HG02759 (cell line): ENCODE measurements around the gene KRT6B.

Experiments used
- ATAC-seq: cut with Tn5 transposase; IDR thresholded peaks from one replicate; pipeline ENCODE4 v1.9.1; 2021; ENCODE audit warnings: mild to moderate bottlenecking, moderate library complexity; ENCODE audit not compliant: unreplicated experiment

Gene KRT6B

DNA sequence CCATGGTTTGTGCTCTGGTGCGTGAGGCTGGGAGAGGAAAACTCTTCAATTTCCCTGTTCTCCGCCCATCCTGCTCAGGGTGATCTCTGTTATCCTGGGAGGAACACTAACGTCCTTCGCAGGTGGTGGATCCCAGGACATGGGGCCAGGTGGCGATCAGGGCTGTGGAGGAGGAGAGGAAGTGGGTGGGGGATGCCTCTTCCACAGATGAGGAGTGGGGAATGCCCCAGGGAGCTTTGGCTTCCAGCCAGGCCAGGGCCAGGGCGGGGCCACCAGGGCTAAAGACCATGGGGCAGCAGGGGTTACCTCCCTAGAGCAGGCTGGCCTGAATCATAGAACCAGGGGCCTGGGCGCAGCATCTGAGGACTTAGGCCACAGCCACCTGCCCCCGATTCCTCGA, 14.4 kb downstream of the KRT6B start:
- ATAC-seq: no peak

DNA sequence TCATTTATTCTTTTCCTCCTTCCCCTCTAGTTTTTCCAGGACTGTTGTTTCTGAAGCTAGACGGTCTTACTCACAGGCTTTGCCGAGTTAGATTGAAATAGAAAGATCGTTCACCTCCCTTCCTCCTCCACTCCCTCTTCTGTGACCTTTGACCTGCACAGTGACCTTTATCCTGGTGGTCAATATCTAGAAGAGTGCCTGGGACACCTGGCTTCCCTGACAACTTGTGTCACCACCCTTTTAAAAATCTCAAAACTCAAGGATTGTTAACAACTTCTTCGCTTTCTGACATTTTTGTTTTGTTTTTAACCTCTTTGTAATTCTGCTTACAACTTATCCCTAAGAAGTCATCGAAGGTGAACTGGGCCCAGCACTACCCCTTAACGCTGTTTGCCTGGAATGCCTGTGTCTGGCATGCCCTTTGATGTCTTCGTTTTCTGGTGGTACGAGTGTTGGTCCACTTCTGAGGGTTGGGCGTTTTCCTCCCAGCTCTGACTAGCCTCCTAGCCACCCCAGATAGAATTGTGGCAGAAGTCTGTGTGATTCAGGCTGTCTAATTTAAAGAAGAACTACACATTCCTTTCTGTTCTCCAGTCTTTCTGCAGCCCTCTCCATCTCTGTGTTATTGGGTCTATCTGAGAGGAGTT, 15.0 kb downstream of the KRT6B start:
- ATAC-seq: no peak

DNA sequence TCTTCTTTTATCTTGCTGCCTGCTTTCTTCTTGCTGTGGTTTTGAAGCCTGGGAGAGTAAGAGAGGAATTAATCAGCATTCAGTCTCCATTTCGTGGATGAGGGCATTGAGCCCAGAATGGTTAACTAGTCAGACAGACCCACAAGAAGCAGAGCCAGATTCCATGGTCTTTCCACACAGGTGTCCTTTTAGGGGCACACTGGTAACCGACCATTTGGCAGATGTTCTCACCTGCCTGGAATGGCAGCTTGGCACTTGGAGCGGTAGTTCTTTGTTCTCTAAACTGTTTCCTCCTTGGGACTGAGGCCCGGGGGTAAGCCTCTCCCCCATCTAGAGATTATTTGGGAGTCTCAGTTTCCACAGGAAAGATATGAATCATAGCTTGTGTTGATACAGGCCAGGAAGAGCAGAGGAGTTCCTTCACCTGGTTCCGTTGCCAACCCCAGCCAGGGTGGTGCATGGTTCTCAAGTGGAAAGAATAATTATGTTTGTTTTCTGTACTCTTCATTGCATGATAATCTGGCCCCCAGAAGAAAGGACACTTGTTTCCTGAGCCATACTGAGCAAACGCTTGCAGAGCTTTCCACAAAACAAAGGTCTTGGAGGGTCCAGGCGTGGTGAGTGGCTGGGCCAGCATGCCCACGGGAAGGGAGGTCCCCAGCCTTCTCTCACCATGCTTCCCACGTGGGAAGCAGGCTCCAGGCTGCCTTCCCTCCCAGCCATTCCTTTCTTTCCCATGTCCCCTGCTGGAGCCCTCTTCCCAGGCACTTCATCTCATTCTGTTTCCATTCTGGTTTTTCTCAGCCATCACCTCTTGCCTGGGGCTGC, 15.7 kb downstream of the KRT6B start:
- no peak for ATAC-seq

DNA sequence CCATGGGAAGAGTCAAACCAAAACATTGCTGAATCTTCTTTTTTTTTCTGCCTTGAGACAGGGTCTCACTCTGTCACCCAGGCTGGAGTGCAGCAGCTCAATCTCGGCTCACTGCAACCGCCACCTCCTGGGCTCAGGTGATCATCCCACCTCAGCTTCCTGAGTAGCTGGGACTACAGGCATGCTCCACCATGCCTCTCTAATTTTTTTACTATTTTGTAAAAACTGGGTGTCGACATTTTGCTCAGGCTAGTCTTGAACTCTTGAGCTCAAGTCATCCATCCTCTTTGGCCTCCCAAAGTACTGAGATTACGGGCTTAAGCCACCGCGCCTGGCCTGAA, 16.3 kb downstream of the KRT6B start:
- ATAC-seq: no peak

DNA sequence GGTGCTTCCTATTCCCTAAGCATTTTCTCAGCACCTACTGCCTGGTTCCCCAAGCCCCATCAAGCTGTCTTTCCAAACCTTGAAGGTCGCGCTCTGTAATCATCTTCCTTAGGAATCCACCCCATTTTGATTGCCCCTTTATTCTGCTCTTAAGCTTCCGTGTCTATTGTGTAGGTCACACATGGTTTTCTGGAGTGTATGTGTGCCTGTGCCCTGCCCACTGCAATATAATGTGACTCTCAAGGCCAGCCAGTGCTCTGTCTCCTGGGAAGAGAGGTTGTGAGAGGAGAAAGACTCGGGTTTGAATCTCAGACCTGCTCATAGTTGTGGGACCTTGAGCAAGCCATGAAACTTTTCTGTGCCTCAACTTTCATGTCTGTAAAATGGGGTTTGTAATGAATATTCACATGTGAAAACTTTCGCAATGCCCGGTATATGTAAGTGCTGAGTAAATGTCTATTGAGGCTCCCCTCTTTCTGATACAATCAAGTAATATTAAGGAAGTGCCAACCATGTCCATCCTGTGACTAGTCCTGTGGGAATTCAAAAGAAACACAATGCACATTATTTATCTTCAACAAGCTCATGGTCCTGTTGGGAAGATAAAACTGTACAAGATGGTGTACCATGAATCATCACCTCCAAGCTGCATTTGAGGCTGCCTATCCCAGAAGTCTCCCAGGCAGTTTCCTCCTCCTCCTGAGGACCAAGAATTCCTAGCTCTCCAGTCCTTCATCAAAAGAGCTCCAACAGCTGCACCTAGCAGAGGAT, 17.0 kb downstream of the KRT6B start:
- ATAC-seq: no peak

DNA sequence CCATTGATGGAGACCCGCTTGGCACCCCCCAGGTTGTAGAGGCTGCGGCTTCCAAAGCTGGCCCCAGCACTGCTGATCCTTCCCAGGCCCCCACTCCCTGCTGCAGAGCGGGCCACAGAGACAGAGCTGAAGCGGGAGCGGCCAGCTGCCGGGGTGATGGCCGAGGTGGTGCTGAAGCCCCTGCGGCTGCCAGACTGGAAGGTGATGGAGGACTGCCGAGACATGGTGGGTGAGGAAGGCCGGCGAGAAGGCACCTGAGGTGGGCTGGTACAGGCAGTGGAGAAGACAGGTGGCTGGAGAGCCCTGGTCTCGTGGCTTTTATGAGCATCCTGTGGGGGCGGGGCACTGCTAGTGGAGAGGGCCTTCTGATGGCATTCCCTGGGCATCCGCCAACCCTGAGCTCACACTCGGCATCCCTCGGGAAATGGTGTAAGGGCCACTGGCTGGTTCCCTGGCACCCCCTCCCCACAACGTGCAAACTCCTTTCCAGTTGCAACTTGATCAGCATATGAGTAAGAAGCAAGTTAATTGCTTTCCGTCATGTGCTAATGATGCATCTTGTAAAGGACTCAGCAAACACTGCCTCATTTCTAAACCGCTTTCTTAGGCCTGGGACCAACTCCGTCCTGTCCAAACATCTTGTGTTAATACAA, 17.7 kb downstream of the KRT6B start, which contains the start of gene KRT75:
TSS of gene KRT75 (minus strand) at position 291 of the 653 bp plus-strand sequence. CDS start at position 224, 67 bp downstream.
- ATAC-seq: no peak

DNA sequence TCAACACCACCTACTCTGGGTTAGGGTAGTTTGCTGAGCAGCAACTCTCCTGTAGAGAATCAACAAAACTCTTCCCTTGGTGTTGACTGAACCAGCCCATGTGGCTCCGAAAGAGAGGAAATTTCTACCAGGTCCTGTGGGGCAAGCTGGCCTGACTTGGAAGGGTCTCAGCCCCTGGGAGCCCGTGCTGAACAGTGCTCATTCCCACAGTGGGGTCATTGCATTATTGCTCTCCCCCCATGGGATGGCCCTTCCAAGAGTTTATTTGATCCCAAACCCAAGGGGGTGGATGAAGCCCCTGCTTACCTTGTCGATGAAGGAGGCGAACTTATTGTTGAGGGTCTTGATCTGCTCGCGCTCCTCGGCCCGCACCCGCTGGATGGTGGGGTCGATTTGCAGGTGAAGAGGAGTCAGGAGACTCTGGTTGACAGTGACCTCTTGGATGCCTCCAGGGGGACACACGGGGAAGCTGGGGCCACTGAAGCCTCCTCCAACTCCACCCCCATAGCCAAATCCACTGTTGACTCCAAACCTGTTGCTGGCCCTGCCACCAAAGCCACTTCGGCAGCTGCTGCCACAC, 18.4 kb downstream of the KRT6B start:
- ATAC-seq: no peak

DNA sequence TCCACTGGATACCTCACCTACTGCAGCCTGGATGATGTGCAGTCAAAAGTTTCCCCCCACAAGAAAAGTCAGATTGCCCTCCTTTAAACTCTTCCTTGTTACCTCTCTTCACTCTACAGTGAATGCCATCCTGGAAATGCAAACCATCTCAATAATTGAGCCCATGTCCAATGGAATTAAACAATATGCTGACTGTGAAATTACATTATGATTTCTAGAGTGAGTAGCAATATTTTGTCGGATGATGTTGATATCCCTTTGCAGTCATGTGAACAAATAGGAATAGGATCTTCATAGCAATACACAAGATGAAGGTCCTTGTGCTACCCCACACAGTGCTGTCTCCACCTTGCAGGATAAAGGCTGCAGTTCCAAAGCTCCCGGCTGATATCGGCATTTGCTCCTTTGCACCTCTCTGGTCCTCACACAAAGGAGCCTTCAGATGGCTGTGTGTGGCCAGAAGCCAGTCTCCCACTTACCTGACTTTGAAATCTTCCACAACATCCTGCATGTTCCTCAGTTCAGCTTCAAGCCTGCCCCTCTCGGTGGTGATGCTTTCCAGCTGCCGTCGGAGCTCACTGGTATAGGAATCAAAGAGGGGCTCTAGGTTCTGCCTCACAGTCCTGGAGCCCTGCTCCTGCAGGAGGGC, 19.3 kb downstream of the KRT6B start:
- ATAC-seq: no peak

DNA sequence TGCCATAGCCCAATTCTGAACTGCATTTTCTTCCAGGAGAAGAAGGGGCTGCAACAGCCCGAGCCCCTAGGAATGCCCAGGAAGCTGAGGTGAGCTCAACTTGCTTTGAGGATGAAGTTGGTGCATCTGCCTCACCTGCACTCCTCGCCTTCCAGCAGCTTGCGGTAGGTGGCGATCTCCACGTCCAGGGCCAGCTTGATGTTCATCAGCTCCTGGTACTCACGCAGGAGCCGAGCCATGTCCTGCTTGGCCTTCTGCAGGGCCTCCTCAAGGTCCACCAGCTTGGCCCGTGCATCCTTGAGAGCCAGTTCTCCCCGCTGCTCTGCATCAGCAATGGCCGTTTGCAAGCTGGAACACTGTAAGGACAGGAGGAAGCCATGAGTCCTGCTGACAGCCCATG, 23.8 kb downstream of the KRT6B start:
- no peak for ATAC-seq

DNA sequence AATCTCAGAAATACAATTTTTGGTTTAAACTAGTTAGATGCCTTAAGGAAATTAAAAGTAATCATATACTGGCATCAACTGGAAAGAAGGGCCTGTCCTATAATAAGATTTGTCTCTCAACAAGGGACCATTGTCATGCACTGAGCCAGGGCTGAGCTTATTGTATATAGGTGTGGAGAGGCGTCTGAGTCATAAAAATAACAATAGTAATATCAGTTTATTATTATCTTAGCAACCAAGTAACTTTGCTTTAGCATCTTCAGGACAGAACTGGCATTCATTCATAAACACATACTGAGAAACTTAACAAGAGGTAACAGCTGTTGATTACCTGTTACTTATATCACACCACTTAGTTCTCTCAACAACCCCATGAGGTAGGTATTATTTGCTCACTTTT, 24.9 kb downstream of the KRT6B start:
- no peak for ATAC-seq

DNA sequence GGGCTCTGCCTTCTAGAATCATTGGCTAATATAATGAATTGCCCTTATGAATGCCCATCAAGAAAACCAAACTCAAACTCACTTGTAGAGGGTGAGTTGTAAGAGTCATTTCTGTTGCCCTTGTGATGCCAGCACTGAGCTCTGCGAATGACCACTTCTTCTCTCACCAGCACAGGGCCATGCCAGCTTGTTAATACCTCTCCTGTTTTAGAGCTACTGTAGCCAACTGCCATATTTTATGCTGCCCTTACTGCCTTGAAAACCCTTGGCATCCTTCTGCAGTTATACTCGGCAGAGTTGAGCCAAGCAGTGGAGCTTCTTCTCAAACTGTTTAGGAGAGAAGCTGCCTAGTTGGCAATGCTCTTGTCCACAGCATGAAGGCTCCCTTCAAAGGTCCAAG, 25.9 kb downstream of the KRT6B start:
- no peak for ATAC-seq

DNA sequence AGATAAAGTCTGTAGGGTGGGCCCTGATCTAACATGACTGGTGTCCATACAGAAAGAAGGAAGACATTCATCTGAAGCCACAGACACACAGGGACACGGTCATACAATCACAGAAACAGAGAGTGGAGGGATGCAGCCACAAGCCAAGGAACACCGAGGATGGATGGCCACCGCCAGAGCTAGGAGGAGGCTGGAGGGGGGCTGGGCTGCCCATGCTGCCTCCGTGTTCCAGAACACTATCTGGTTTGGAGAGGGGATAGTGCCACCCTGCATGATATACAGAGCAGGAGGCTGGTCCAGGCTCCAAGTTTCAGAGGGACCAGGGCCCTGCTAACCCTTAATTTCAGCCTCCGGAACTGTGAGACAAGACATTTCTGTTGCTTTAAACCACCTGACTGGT, 26.5 kb downstream of the KRT6B start:
- ATAC-seq: no peak

DNA sequence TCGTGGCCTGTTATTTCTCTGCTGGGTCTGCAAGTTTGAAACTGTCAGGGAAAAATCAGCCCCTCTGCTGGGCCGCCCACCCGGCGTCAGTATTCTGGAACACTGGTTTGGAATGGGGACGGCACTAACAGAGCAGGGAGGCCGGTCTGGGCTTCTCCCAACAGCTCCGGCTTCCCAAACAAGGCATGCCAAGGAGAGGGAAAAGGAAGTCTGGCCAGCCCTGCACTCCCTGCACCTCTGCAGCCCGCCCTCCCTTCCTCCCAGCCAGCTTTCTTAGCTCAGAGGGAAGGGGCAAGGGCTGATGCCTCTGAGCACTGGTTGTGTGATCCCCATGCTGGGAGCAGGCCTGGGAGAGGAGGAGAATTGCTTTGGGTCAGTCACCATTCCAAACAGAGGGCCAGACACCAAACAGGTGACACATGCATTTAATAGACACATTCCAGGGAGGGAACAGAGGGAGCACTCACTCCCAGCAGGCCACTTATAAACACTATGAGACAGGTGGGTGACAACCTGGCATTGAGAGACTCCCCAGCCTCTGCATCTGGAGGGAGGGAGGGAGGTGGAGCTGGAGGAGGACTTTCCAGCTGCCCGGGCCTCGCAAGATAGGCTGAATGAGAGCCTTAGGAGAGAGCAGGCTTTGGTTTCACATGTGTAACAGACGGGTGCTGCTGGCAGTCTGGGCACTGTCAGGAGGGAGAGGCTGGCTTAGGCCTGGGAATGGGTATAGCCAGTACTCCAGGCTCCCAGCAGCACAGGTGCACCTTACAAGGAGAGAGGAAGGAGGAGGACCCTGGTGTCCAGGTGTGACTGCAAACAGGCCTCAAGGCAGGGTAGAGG, 28.1 kb downstream of the KRT6B start:
- no peak for ATAC-seq

DNA sequence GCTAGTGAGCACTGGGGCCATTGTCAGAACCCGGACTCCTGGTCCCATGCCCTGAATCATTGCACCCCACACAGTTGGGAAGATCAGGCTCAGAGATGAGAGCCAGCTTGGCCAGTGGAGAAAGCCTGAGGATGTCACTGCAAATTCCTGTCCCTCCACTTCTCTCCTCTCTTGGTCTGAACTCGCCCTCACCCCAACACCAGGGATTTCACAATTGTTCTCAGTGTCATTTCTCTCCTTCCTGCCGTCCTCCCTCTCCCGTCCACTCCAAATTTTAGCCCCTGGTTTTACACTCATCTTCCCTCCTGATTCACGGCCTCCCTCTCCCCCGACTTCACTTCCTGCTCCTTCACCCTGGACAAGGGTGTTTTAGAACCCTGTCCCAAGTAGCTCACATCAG, 28.9 kb downstream of the KRT6B start:
- no peak for ATAC-seq

DNA sequence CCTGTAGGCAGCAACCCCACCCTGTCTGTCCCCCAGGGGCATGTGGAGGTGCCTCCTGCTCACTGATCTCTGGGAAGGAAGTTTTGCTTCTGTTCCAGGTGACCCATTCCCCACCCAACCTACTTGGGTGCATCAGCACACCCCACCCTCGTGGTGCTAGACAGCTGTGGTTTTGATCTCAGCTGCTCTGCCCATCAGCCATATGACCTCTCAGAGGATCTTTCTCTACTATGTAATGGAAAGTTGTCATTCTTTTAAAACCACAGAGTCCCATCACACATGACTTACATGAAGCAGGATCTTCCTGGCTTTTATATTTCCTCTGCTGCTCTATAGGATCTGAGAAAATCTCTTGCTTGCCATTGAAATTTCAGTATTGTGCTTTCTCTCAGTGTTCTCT, 32.3 kb downstream of the KRT6B start:
- ATAC-seq: no peak

DNA sequence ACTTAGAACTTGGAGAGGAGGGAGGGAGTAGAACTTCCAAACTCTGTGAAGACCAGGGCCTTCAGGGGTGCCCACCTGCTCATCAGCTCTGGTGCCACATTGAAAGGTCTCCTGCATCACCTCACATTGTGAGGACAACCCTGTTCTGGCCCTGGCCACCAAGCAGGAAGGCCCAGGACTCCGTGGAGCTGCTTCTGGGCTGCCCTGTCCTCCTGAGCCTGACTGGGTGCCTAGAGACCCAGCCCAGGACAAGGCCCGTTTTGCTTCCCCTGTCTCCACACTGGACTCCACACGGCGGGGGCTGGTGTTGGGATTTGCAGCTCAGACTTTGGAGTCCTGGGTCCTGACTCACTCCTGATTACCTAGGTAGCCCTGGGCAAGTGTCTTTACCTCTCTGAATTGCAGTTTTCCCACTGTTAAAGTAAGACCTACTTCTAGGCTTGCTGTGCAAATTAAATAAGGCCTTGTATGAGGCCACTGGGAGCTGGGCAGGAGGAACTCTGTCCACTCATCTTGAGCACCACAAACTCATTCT, 33.3 kb downstream of the KRT6B start:
- ATAC-seq: no peak

DNA sequence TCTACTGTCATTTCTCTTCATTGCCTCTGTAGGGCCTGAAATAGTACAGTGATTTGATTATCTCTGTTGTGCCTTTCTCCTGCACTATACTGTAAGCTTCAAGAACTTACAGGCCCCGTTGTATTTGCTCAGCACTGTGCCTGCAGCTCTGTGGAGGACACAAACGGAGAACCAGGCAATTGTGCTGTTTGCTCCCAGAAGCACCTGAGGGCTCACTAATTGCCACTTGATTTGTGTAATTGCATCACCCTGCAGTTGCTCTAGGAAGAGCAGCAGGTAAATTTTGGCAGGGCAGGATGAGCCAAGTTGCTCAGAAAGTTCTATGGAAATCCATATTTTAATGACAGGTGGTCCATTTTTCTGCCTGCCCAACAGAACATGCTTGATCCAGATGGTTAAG, 34.2 kb downstream of the KRT6B start:
- no peak for ATAC-seq

DNA sequence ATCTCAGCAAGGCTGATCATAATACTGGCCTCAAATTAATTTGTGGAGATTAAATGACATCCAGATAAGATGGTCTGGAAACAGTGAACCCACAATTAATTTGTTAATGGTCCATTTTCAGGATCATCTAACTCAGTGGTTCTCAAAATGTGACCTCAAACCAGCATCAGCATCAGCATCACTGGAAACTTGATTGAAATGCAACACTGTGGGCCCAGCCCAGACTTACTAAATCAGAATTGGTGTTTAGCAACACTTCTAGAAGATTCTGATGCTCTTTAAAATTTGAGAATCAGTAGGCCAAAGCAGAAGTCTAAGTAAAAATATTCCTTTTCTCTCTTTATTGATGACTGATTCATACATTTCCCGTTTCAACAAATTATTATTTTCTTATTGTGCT, 35.2 kb downstream of the KRT6B start:
- no peak for ATAC-seq
